ENCODE data around the gene YKT6. TPM values are rescaled to one million over a fixed set of nuclear protein-coding genes. Genes with fewer than 3 reads are reported as not detected.
"Not testable (repeated sequence)": the region's sequence is repeated elsewhere in the genome, so short reads cannot be mapped to it uniquely, and the experiment has no call there.

YKT6 gene
- total RNA-seq, 1 donor from 2014 or later: 82.5 TPM

DNA sequence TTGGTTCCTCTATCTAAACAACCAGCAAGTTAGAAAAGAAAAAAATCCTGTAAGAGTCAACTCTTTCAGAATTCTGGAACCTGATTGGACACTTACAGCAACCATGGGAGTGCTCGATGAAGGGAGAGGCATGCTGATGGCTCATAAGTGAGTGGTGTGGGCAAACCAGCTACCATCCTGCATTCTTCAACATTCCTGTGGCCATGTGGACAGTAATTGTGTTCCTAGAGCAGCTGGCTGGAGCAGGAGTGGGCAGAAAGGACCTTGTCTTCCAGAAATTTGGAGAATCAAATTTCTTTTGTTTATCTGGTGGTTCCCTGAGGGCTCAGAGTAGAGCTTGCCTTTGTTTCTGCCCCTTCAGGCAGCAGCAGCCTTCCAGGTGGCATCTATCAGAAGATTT, 37.2 kb upstream of the YKT6 start:
- Mint-ChIP-seq H3K4me3 (ENCODE audit: low read depth) (no peak overlapping the region), H3K27ac (no peak overlapping the region), H3K9me3 (ENCODE audit: low read depth) (peaks cover 5% of the 10 kb centered on the region), H3K36me3 (ENCODE audit: insufficient read depth) (no peaks in the 10 kb centered on the region), H3K27me3 (no peaks in the 10 kb centered on the region), H3K4me1 (ENCODE audit: low read depth) (peaks cover 4% of the 10 kb centered on the region)
- DNase-seq (ENCODE audit: low spot score, unreplicated experiment): no peak
- TF ChIP-seq, protein P1, sequence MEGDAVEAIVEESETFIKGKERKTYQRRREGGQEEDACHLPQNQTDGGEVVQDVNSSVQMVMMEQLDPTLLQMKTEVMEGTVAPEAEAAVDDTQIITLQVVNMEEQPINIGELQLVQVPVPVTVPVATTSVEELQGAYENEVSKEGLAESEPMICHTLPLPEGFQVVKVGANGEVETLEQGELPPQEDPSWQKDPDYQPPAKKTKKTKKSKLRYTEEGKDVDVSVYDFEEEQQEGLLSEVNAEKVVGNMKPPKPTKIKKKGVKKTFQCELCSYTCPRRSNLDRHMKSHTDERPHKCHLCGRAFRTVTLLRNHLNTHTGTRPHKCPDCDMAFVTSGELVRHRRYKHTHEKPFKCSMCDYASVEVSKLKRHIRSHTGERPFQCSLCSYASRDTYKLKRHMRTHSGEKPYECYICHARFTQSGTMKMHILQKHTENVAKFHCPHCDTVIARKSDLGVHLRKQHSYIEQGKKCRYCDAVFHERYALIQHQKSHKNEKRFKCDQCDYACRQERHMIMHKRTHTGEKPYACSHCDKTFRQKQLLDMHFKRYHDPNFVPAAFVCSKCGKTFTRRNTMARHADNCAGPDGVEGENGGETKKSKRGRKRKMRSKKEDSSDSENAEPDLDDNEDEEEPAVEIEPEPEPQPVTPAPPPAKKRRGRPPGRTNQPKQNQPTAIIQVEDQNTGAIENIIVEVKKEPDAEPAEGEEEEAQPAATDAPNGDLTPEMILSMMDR (IDR thresholded peaks at IDR 0.05; ENCODE audit: unreplicated experiment): no peak

DNA sequence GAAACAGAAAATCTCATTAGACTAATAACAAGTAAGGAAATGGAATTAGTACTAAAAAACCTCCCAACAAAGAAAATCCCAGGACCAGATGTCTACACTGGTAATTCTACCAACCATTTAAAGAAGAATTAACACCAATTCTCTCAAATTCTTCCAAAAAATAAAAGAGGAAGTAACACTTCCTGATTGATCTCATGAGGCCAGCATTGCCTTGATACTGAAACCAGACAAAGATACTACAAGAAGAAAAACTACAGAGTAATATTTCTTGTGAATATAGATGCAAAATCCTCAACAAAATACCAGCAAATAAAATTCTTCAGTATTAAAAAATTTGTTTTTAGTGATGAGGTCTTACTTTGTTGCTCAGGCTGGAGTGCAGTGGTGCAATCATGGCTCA, 32.9 kb upstream of the YKT6 start:
- Mint-ChIP-seq H3K27ac (no peak overlapping the region), H3K36me3 (ENCODE audit: insufficient read depth) (peaks cover 4% of the 10 kb centered on the region), H3K4me3 (ENCODE audit: low read depth) (no peak overlapping the region), H3K9me3 (ENCODE audit: low read depth) (peaks cover 14% of the 10 kb centered on the region), H3K4me1 (ENCODE audit: low read depth) (peaks cover 4% of the 10 kb centered on the region), H3K27me3 (no peaks in the 10 kb centered on the region)
- no peak for DNase-seq (ENCODE audit: low spot score, unreplicated experiment)
- TF ChIP-seq, protein P1 (IDR thresholded peaks at IDR 0.05; ENCODE audit: unreplicated experiment): no peak

DNA sequence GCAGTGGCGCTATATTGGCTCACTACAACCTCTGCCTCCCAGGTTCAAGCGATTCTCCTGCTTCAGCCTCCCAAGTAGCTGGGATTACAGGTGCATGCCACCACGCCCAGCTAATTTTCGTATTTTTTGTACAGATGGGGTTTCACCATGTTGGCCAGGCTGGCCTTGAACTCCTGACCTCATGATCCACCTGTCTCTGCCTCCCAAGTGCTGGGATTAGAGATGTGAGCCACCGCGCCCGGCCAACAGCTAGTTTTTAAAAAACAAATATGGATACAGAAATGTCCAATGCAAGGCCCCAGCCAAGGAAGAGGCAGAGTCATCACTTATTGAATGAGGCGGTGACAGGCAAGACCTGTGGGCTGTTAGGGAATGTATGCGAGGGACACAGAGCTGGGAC, 28.9 kb upstream of the YKT6 start:
- not testable (repeated sequence) for H3K9me3 Mint-ChIP-seq (ENCODE audit: low read depth); H3K36me3 Mint-ChIP-seq (ENCODE audit: insufficient read depth); H3K4me3 Mint-ChIP-seq (ENCODE audit: low read depth); DNase-seq (ENCODE audit: low spot score, unreplicated experiment); H3K4me1 Mint-ChIP-seq (ENCODE audit: low read depth); H3K27ac Mint-ChIP-seq
- H3K27me3 Mint-ChIP-seq: peaks cover 16% of the 10 kb centered on the region

DNA sequence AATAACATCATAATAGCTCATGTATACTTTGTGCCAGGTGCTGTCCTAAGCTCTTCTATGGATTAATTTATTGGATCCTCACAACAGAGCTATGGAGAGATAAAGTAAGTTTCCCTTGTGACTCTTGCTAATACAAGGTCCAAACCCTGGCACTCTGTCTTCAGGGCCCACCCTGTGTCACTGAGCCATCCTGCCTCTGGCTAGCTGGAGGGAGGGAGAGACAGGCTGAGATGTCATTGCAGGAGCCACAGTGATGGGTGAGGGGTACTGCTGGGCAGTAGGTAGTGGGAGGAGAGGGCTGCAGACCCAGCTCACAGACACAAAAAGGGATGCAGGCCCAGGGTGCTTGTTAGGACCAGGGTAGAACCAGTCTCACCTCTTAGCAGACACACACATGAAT, 28.4 kb upstream of the YKT6 start:
- Mint-ChIP-seq H3K36me3 (ENCODE audit: insufficient read depth) (peaks cover 4% of the 10 kb centered on the region), H3K27ac (no peak overlapping the region), H3K27me3 (peaks cover 19% of the 10 kb centered on the region), H3K4me3 (ENCODE audit: low read depth) (no peak overlapping the region), H3K9me3 (ENCODE audit: low read depth) (peaks cover 9% of the 10 kb centered on the region), H3K4me1 (ENCODE audit: low read depth) (peaks cover 1% of the 10 kb centered on the region)
- TF ChIP-seq, protein P1 (IDR thresholded peaks at IDR 0.05; ENCODE audit: unreplicated experiment): no peak
- no peak for DNase-seq (ENCODE audit: low spot score, unreplicated experiment)

DNA sequence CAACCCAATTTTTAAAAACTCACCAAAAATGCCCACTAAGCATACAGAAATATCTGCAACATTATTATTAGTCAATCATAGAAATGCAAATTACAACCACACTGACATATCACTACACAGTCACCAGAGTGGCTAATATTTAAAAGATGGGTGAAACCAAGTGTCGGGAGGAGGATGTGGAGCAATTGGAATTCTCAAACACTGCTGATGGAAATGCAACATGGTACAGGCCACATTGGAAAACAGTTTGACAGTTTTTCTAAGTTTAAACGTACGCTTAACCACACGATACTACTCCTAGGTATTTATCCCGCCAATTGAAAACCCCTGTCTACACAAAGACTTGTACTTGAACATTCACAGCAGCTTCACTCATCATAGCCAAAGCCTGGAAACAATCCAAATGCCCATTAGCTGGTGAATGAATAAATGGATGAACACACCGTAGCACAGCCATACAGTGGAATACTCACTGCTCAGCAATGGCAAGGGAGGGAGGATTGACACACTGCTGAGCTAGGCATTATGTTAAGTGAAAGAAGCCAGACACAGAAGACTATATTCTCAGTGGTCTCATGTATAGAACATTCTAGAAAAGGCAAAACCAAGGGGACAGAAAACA, 27.9 kb upstream of the YKT6 start:
- no peak for DNase-seq (ENCODE audit: low spot score, unreplicated experiment)
- H3K27ac Mint-ChIP-seq: no peak overlapping the region
- no peak overlapping the region for H3K4me3 Mint-ChIP-seq (ENCODE audit: low read depth)
- H3K27me3 Mint-ChIP-seq: peaks cover 22% of the 10 kb centered on the region
- H3K9me3 Mint-ChIP-seq (ENCODE audit: low read depth): peaks cover 9% of the 10 kb centered on the region
- TF ChIP-seq, protein P1 (IDR thresholded peaks at IDR 0.05; ENCODE audit: unreplicated experiment): no peak
- H3K4me1 Mint-ChIP-seq (ENCODE audit: low read depth): no peaks in the 10 kb centered on the region
- peaks cover 4% of the 10 kb centered on the region for H3K36me3 Mint-ChIP-seq (ENCODE audit: insufficient read depth)

Measured in progenitor cell of endocrine pancreas (in vitro differentiated cells).